AG04450 (cell line): Measurements from ENCODE around the gene ADAM8. TPM values are rescaled to one million over a fixed set of nuclear protein-coding genes. Genes with fewer than 3 reads are reported as not detected.

Experiments
- CTCF ChIA-PET: fragments of 300-600, 350-600 bp; formaldehyde crosslinking; extraction: SDS; loops from one replicate; lab custom pipeline; 2022; ENCODE audit warnings: antibody characterized with exemption, inconsistent platforms; lab: Charles Lee
- POLR2A ChIA-PET: fragments of 350-600 bp; formaldehyde crosslinking; extraction: SDS; loops from one replicate; lab custom pipeline; 2021; ENCODE audit warnings: antibody characterized with exemption, inconsistent platforms; lab: Yijun Ruan, JAX
- DNase-seq: peaks from one replicate; pipeline ENCODE4 v3.0.0-alpha.2; 2011; ENCODE audit warnings: low read depth, low spot score
- H3K27ac ChIP-seq: one replicate; pipeline ENCODE4 v1.5.1; 2012; ENCODE audit warnings: low read depth, low read length, control low read depth
- H3K27me3 ChIP-seq: one replicate; pipeline ENCODE4 v1.6.0; 2012; ENCODE audit warnings: low read length; ENCODE audit not compliant: control insufficient read depth, insufficient read depth
- H3K4me3 ChIP-seq: 2 replicates; pipeline ENCODE4 v1.5.1; 2011; ENCODE audit warnings: mild to moderate bottlenecking, low read depth, low read length, control low read depth
- H3K9me3 ChIP-seq: 2 replicates; pipeline ENCODE4 v1.5.1; 2012; ENCODE audit warnings: low read length; ENCODE audit not compliant: control insufficient read depth, insufficient read depth
- CTCF ChIP-seq: IDR thresholded peaks from 2 replicates; pipeline ENCODE4 v1.5.1; 2011; ENCODE audit warnings: low read depth, low read length, control low read depth, inconsistent platforms
- polyA plus RNA-seq: library from polyadenylated mRNA; depleted of rRNA; stranded (reverse); fragments of >200 nt; gene quantifications from 2 replicates; pipeline ENCODE4 v1.2.3, GENCODE V29; 2011

The ADAM8 gene
- polyA plus RNA-seq, 1 experiment, result 0.25 TPM

GRCh38 chr10:133306097-133306476 is 29.4 kb upstream of the ADAM8 start:
- POLR2A ChIA-PET, result no interaction called here
- H3K27ac ChIP-seq, result no peak overlapping the region
- no peak for TF ChIP-seq CTCF
- no peak for DNase-seq
- no peaks in the 10 kb centered on the region for H3K27me3 ChIP-seq
- CTCF ChIA-PET, result interaction anchor here (1.3 to 1.5 kb wide), 2 partner anchors 21 to 23 kb away, joined by 3 read pairs; no protein-coding TSS in a partner anchor
- H3K4me3 ChIP-seq, result no peak overlapping the region
- H3K9me3 ChIP-seq, result peaks cover 7% of the 10 kb centered on the region; the same call in 1 of the 2 replicates

- Histone ChIP-seq H3K9me3 (no peaks in the 10 kb centered on the region; the same call in 1 of the 2 replicates), H3K27ac (no peak overlapping the region), H3K27me3 (no peaks in the 10 kb centered on the region), H3K4me3 (no peak overlapping the region)
- no peak for DNase-seq
- ChIA-PET POLR2A (no interaction called here), CTCF (interaction anchor here (1.2 to 1.6 kb wide), 2 partner anchors 11 to 26 kb away, joined by 3 to 7 read pairs; no protein-coding TSS in a partner anchor)
- no peak for TF ChIP-seq CTCF
These were observed 26.5 kb upstream of the ADAM8 start for GRCh38 chr10:133303206-133303605.

GRCh38 chr10:133302230-133302629 is 25.6 kb upstream of the ADAM8 start:
- H3K9me3 ChIP-seq, result no peaks in the 10 kb centered on the region; the same call in 1 of the 2 replicates
- H3K4me3 ChIP-seq, result no peak overlapping the region
- no peak for DNase-seq
- TF ChIP-seq CTCF, result no peak
- CTCF ChIA-PET, result interaction anchor here (1.6 kb wide), 1 partner anchor 27 kb away, joined by 7 read pairs; no protein-coding TSS in a partner anchor
- H3K27ac ChIP-seq, result no peak overlapping the region
- no peaks in the 10 kb centered on the region for H3K27me3 ChIP-seq
- POLR2A ChIA-PET, result no interaction called here

GRCh38 chr10:133299738-133300137 is 23.1 kb upstream of the ADAM8 start:
- no peak for TF ChIP-seq CTCF
- no peak overlapping the region for H3K27ac ChIP-seq
- no peaks in the 10 kb centered on the region; the same call in 1 of the 2 replicates for H3K9me3 ChIP-seq
- ChIA-PET CTCF (interaction anchor here (0.7 to 1.9 kb wide), 3 partner anchors 8 to 707 kb away, joined by 3 to 8 read pairs (median 6); no protein-coding TSS in a partner anchor), POLR2A (no interaction called here)
- H3K4me3 ChIP-seq, result no peak overlapping the region
- DNase-seq, result no peak
- H3K27me3 ChIP-seq, result no peaks in the 10 kb centered on the region

GRCh38 chr10:133299224-133299623 is 22.6 kb upstream of the ADAM8 start:
- no peak for DNase-seq
- Histone ChIP-seq H3K27me3 (no peaks in the 10 kb centered on the region), H3K27ac (no peak overlapping the region), H3K9me3 (no peaks in the 10 kb centered on the region; the same call in 1 of the 2 replicates), H3K4me3 (no peak overlapping the region)
- ChIA-PET CTCF (interaction anchor here (0.7 to 1.9 kb wide), 3 partner anchors 9 to 706 kb away, joined by 3 to 8 read pairs (median 6); no protein-coding TSS in a partner anchor), POLR2A (no interaction called here)
- no peak for TF ChIP-seq CTCF
